ENCODE data around the gene VSIG10L.

VSIG10L gene

GRCh38 chr19:51339313-51339686 lies 2.6 kb downstream of the VSIG10L start:
- no peak for DNase-seq (ENCODE audit: low read depth in 2 of 3, low spot score in 2 of 3)

GRCh38 chr19:51338563-51339312 lies 3.2 kb downstream of the VSIG10L start:
- peak; percentile 76 to 82 (median 82) for DNase-seq (ENCODE audit: low read depth in 2 of 3, low spot score in 2 of 3)

DNA sequence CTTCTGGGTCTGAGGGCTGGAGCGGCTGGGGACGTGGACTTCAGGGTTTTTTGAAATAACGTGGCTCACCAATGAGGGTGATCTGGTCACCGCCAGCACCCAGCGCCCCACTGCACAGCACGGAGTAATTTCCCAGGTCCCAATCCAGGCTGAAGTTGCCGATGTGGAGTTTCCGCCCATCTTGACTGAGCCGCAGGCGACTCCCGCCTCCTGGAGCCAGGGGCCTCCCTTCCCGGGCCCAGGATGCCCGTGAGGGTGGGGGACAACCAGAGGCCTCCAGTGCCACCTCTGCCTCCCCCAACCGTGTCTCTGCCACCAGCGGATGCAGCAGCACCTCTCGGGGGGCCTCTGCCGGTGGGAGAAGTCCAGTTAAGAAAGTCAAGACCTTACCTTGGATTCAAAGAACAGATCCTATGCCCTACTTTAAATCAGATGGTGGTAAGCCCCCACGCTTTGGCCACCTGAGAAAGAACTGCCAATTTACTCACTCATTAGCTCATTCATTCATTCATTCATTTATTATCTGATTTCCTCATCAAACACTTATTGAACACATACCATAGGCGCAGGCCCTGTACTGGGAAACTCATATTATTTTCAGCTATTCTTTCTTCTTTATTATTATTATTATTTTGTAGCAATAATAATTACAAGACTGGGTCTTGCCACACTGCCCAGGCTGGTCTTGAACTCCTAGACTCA lies 3.9 kb downstream of the VSIG10L start:
- no peak for DNase-seq (ENCODE audit: low read depth in 2 of 3, low spot score in 2 of 3)

DNA sequence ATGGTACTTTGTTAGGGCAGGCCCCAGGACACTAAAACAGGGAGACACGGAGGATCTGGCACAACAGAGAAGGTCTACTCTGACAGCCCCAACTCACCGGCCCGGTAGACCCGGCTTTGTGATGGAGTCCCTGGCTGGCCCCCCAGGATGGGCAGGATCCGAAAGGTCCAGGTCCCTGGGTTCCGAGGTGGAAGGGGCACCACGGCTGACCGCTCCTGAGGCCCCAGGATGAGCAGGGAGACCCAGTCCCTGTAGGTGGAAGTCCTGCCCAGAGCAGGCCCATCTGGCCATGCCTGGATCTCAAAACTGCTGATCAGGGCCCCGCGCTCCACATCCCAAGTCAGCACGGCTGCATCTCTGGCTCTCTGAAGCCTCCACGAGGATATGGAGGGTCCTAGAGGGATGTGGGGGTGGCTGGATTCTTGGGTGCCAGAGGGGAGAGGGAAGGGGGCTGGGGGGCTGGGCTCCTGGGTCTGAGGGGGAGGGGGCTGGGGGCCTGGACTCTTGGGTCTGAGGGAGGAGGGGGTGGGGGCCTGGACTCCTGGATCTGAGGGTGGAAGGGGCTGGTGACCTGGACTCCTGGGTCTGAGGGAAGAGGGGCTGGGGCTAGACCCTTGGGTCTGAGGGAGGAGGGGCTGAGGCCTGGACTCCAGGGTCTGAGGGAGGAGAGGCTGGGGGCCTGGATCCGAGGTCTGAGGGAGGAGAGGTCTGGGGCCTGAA lies 4.6 kb downstream of the VSIG10L start:
- no peak for DNase-seq (ENCODE audit: low read depth in 2 of 3, low spot score in 2 of 3)

DNA sequence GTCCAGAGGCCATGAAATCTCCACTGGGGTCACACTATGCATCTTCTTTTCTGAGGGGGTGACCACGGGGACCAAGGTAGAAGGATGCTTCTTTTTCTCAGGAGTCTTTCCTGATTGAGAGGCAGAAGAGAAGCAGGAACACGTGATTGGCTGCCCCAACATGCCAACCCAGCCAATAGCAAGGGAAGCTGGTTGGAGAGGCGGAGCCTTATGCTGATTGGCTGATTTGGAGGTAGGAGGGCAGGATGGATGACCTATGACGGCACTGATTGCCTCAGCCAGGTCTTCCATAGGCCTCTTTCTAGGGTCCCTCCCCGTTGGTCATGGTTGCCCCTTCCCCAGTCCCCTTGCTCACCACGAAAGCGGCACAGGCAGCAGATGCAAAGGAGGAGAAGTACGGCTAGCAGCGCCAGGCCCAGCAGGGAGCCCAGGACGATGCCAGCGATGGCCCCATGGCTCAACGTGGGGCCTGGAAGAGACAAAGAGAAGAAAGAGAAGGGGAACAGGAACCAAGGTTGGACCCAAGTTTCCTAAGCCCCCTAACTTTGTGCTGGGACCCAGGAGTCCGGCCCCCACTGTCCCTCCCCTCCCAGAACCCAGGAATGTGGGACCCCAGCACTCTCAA lies 8.0 kb downstream of the VSIG10L start:
- DNase-seq (ENCODE audit: low read depth in 2 of 3, low spot score in 2 of 3): no peak

DNA sequence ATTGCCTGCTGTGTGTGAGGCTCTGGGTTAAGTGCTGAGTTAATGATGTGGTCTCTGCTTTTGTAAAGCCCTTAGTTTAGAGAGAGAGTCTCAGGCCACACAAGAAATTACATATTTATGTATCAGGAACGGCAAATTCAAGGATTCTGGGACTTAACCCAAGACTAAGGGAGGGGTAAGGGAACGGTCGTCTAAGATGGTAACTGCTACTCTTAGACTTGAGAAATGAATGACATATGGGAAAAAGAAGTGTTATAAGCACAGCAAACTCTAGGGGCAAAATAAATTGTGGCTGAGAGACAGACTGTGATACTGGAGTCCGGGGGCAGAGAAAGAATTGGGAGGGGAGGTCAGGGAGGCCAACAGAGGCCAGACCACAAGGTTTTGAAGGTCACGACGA lies 10.2 kb downstream of the VSIG10L start:
- no peak for DNase-seq (ENCODE audit: low read depth in 2 of 3, low spot score in 2 of 3)

DNA sequence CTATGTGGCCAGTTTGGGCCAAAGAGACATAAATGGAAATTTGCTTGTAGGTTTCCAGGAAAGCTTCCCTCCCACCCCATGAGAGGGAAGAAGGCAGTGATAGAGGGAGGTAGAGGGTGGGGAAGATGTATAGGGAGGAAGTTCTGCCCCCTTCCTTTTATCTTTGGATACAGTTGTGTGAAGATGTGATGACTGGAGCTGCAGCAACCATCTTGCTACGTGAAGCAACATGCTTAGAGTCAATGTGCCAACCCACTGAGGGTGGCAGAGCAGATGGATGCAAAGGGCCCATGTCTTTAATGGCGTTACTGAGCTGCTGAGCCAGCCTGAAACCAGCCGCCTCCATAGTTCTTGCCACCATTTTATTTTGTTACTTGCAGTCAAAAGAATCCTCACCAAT lies 10.7 kb downstream of the VSIG10L start:
- DNase-seq (ENCODE audit: low read depth in 2 of 3, low spot score in 2 of 3): no peak

DNA sequence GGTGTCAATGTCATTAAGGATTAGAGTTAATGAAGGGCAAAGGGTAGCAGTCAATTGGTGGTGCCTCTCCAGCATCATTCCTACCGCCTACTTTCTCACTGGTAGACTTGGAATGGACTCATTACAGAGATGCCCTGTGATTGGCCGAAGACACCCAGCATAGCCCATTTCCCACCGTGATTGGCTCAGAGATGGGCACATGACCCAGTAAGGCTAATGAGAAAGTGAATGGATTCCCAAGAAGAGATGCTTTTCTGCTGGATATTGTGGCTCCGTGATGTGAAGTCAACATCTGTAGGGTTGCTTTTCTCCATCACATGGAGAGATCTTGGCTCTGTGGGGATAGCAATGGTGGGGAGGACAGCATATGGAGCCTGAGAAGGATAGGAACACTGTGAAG lies 11.6 kb downstream of the VSIG10L start:
- DNase-seq (ENCODE audit: low read depth in 2 of 3, low spot score in 2 of 3): no peak

- DNase-seq (ENCODE audit: low read depth in 2 of 3, low spot score in 2 of 3): no peak
These were observed 12.5 kb downstream of the VSIG10L start for GRCh38 chr19:51329411-51329810.

GRCh38 chr19:51327066-51328001 lies 14.6 kb downstream of the VSIG10L start:
- peak; percentile 31 to 65 (median 45) for DNase-seq (ENCODE audit: low read depth in 2 of 3, low spot score in 2 of 3)

DNA sequence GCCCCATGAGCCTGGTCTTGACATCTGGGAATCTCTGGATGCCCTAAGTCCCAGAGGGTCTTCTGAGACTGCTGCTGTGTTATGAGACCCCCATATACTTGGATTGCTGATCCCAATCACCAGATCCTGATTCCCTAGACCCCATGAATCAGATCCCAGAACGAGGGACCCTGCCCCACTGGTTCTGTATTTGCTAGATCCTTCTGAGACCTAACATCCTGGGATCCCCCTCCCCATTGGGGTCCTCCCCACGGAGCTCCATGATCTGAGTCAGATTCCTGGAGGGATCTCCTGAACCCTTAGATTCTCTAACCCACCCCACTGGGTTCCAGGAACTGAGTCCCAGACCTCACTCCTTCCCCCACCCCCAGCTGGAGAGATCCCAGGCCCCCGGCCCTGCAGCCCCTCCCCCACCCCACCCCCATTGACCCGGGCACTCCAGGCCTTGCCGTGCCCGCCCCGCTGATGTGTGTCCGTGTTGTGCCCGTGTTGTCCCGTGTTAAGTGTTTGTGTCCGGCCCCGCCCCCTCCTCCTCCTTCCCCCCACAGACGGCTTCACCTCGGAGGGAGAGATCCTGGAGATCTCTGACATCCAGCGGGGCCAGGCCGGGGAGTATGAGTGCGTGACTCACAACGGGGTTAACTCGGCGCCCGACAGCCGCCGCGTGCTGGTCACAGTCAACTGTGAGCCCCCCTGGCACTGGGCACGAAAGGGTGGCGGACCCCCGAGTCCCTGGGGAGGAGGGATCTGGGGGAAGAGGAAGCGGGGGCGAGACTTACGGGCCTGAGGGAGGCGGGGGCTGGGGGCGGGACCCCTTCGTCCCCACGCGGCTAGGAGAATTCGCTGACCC lies 15.5 kb downstream of the VSIG10L start:
- no peak for DNase-seq (ENCODE audit: low read depth in 2 of 3, low spot score in 2 of 3)

- no peak for DNase-seq (ENCODE audit: low read depth in 2 of 3, low spot score in 2 of 3)
These were observed 16.6 kb downstream of the VSIG10L start for GRCh38 chr19:51325161-51325976.

DNA sequence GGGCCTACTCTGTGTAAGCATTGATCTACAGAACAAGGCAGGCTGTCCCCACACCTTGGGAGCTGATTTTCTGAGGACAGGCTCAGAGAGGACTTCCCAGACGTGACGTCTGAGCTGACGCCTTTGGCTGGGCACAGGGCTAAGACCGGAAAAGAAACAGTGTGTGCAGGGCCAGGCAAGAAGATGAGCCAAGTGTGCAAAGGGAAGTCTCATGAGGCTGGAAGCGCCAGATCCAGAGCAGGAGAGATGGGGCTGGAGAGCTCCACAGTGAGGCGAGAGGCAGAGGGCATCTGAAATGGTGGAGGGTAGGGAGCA lies 17.8 kb downstream of the VSIG10L start:
- no peak for DNase-seq (ENCODE audit: low read depth in 2 of 3, low spot score in 2 of 3)

DNA sequence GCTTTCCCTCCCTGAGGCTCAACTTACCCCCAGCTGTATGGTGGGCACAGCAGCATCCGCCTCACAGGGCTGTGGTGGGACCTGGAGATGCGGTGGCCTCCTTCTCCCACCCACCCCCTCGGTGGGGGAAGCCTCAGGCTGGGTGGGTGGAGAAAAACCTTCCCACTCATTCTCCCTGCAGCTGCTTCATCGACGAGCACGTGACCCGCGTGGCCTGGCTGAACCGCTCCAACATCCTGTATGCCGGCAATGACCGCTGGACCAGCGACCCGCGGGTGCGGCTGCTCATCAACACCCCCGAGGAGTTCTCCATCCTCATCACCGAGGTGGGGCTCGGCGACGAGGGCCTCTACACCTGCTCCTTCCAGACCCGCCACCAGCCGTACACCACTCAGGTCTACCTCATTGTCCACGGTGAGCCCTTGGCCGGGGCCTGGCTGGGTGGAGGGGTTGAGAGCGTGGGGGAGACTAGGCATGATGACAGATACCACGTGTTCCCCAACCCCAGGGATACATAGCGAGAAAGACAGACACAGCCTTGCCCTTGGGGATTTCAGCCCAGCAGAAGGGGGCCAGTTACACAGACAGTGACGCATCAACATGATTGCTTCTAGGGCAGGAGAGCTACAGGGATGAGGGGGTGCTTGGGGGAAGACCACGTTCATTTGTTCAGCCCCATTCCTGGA lies 18.3 kb downstream of the VSIG10L start:
- DNase-seq (ENCODE audit: low read depth in 2 of 3, low spot score in 2 of 3): no peak

DNA sequence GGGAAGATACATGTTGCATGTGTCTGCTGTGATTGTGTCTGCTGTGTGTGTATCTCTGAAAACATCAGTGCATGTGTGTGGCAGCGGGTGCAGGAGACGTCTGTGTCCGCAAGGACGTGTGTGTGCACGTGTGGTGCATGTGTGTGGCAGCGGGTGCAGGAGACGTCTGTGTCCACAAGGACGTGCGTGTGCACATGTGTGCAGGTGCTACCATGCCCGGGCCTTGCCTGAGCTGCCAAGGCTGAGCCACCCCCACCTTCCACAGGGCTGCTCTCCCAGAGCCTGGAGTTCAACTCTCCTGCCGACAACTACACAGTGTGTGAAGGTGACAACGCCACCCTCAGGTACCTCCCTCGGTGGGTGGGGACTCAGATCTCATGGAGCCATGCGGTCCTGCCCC lies 20.1 kb downstream of the VSIG10L start:
- DNase-seq (ENCODE audit: low read depth in 2 of 3, low spot score in 2 of 3): no peak

DNA sequence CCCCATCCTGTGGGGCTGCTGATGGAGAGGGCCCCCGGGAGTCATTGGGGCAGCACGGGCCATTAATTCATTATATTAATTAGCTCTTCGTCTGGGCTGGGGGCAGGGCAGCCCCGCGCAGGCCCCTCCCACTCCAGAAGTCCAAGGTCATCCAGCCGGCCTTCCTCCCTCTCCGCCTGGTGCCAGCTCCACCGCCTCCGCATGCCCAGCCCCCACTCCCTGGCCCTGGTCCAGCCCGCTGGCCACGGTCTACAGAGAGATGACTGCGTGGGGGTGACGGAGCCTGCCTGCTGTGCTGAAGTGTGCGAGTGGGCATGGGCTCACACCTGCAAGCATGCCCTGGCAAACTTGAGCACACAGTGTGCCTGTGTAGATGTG lies 21.7 kb downstream of the VSIG10L start:
- DNase-seq (ENCODE audit: low read depth in 2 of 3, low spot score in 2 of 3): no peak

GRCh38 chr19:51319649-51320279 lies 22.2 kb downstream of the VSIG10L start:
- no peak for DNase-seq (ENCODE audit: low read depth in 2 of 3, low spot score in 2 of 3)

Measured in activated CD8-positive, alpha-beta memory T cell treated with anti-CD3 and anti-CD28 coated beads for 48 hours (primary cell).